BLaER1 treated with 17β-estradiol and CSF1 and Interleukin-3, amounts not matched to agents 10 nM and 100 nM (cell line): ENCODE measurements around the gene BRF1.
A peak's percentile ranks its signal among the peaks of the same experiment; 100 is the strongest.

ENCODE experiments used
- H3K27ac ChIP-seq, 11 experiments: shearing (Covaris generic); formaldehyde crosslinking; 2 replicates each; pipeline ENCODE4 v1.8.1; 2022
- H3K27me3 ChIP-seq, 11 experiments: shearing (Covaris generic); formaldehyde crosslinking; 2 replicates each; pipeline ENCODE4 v1.8.1; 2022
- H3K36me3 ChIP-seq, 11 experiments: shearing (Covaris generic); formaldehyde crosslinking; 2 replicates each; pipeline ENCODE4 v1.8.1; 2022
- H3K4me1 ChIP-seq, 10 experiments: shearing (Covaris generic); formaldehyde crosslinking; 2 replicates each; pipeline ENCODE4 v1.8.1; 2022
- H3K4me2 ChIP-seq, 11 experiments: shearing (Covaris generic); formaldehyde crosslinking; 2 replicates each; pipeline ENCODE4 v1.8.1; 2022
- H3K4me3 ChIP-seq, 10 experiments: shearing (Covaris generic); formaldehyde crosslinking; 2 replicates each; pipeline ENCODE4 v1.8.1; 2022
- H3K9ac ChIP-seq, 11 experiments: shearing (Covaris generic); formaldehyde crosslinking; 2 replicates each; pipeline ENCODE4 v1.8.1; 2022
- H3K9me3 ChIP-seq, 11 experiments: shearing (Covaris generic); formaldehyde crosslinking; replicated peaks in 1 of 11; 2 replicates each; pipeline ENCODE4 v1.8.1; 2022
- H4K20me1 ChIP-seq, 11 experiments: shearing (Covaris generic); formaldehyde crosslinking; 2 replicates each; pipeline ENCODE4 v1.8.1; 2022
- Cebpa-rat ChIP-seq, 11 experiments: shearing (Covaris generic); IDR thresholded peaks; 2 replicates each; pipeline ENCODE4 v1.8.1; 2022

The BRF1 gene

DNA sequence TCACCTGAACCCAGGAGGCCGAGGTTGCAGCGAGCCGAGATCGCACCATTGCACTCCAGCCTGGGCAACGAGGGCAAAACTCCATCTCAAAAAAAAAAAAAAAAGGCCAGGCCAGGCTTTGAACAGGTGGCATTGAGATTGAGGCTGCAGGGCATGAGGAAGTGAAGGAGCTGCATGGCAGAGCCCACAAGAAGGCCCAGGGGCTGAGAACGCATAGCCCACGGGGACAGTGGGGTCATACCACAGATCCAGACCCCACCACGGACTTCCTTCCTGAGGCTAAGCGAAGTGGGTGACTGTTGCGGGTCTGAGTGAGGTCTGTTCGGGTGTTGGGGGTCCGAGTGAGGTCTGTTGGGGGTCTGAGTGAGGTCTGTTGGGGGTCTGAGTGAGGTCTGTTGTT, 140.0 kb downstream of the BRF1 start:
- Histone ChIP-seq H3K9ac (0 out of 22 replicates have a peak overlapping the region, but pooled peaks of 2 of the 11 experiments have one; percentile 8 to 33), H4K20me1 (peaks cover 37 to 93% (median 78%) of the 10 kb centered on the region in 11 experiments; a peak in 21 of 22 replicates), H3K27ac (no peak overlapping the region), H3K27me3 (no peaks in the 10 kb centered on the region; a peak in 1 of 22 replicates), H3K4me3 (no peak overlapping the region), H3K4me2 (peak overlapping the region in 9 of 11 experiments; percentile 23 to 100 (median 97); a peak in 17 of 22 replicates), H3K4me1 (peaks cover 0 to 92% (median 70%) of the 10 kb centered on the region in 10 experiments; a peak in 19 of 20 replicates), H3K9me3 (no peaks in the 10 kb centered on the region), H3K36me3 (peaks cover 0 to 20% (median 7%) of the 10 kb centered on the region in 11 experiments; a peak in 8 of 22 replicates)
- TF ChIP-seq Cebpa-rat (IDR thresholded peaks at IDR 0.05) = no peak

GRCh38 chr14:105159344-105159743, 141.5 kb downstream of the BRF1 start:
- Histone ChIP-seq H3K27ac (no peak overlapping the region), H3K36me3 (peaks cover 0 to 27% (median 13%) of the 10 kb centered on the region in 11 experiments; a peak in 9 of 22 replicates), H3K4me1 (peaks cover 0 to 91% (median 68%) of the 10 kb centered on the region in 10 experiments; a peak in 18 of 20 replicates), H3K9ac (no peak overlapping the region), H3K4me3 (no peak overlapping the region), H3K27me3 (no peaks in the 10 kb centered on the region; a peak in 1 of 22 replicates), H3K4me2 (peak overlapping the region in 1 of 11 experiments; percentile 25; a peak in 1 of 22 replicates), H4K20me1 (peaks cover 22 to 91% (median 74%) of the 10 kb centered on the region in 11 experiments; a peak in 21 of 22 replicates), H3K9me3 (no peaks in the 10 kb centered on the region)
- no peak for TF ChIP-seq Cebpa-rat (IDR thresholded peaks at IDR 0.05)
